ENCODE measurements around the gene ZNF230.

Gene ZNF230

DNA sequence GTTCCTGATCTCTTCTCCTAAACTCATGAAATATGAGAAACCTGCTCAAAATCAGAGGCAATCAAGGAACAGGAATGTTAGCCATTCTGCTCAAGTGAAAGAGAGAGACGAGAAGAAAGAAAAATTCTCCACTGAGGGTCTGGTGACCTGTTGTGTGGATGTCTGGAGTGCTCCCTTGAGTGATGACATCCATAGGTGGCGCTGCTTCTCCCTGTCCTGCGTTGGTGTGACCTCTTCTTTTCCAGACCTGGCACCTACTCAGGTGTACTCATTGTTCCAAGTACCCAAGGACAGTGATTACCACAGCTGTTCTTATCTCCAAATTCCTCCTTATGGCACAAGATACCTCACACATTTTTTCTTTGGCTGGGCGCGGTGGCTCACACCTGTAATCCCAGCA, 53.1 kb downstream of the ZNF230 start:
- no peak for DNase-seq (ENCODE audit: low read depth)
- no peak overlapping the region for H3K4me3 ChIP-seq (ENCODE audit: low read depth, low read length)
- TF ChIP-seq, protein P1, sequence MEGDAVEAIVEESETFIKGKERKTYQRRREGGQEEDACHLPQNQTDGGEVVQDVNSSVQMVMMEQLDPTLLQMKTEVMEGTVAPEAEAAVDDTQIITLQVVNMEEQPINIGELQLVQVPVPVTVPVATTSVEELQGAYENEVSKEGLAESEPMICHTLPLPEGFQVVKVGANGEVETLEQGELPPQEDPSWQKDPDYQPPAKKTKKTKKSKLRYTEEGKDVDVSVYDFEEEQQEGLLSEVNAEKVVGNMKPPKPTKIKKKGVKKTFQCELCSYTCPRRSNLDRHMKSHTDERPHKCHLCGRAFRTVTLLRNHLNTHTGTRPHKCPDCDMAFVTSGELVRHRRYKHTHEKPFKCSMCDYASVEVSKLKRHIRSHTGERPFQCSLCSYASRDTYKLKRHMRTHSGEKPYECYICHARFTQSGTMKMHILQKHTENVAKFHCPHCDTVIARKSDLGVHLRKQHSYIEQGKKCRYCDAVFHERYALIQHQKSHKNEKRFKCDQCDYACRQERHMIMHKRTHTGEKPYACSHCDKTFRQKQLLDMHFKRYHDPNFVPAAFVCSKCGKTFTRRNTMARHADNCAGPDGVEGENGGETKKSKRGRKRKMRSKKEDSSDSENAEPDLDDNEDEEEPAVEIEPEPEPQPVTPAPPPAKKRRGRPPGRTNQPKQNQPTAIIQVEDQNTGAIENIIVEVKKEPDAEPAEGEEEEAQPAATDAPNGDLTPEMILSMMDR (IDR thresholded peaks at IDR 0.05; ENCODE audit: low read depth, low read length, missing control alignments), result no peak
- in situ Hi-C loops (cut with HindIII; ENCODE audit: low sequenced_read_pairs), result no loop called here

DNA sequence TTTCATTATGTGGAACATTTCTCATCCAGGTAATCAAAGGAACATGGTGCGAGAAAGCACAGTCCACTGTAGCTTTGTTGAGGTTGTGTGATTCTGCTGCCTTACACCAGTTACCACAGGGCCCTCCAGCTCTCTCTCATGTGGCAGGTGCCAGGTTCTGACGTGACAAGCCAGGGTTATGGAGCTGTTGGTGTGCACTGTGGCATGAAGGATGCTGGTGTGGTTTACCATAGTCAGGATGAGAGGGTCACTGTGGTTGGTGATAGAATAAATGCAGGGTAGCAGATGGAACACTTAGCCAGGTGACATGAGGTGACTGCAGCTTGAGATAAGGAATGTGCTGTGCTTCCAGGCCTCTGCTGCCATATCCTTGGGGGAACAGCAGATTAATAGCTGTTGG, 56.5 kb downstream of the ZNF230 start:
- no peak overlapping the region for H3K4me3 ChIP-seq (ENCODE audit: low read depth, low read length)
- TF ChIP-seq, protein P1 (IDR thresholded peaks at IDR 0.05; ENCODE audit: low read depth, low read length, missing control alignments), result no peak
- no peak for DNase-seq (ENCODE audit: low read depth)
- in situ Hi-C loops (cut with HindIII; ENCODE audit: low sequenced_read_pairs), result no loop called here

DNA sequence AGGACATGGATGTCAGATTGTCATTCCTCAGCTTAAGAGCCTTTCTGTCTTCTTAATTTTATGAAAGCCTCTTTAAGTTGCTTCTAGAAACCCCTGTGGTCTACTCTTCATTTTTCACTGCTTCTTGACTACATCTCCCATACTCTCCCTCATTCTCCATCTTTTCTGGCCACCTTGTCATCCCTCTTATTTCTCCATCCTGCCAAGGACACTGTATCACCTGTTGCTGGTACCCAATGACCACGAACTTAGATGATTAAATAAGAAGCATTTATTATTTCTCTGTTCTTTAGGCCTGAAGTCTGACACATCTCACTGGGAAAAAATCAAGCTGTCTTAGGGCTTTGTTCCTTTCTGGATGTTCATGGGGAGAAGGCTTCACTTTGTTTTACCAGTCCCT, 58.3 kb downstream of the ZNF230 start:
- TF ChIP-seq, protein P1 (IDR thresholded peaks at IDR 0.05; ENCODE audit: low read depth, low read length, missing control alignments), result no peak
- H3K4me3 ChIP-seq (ENCODE audit: low read depth, low read length), result no peak overlapping the region
- in situ Hi-C loops (cut with HindIII; ENCODE audit: low sequenced_read_pairs), result no loop called here
- DNase-seq (ENCODE audit: low read depth), result no peak

All from astrocyte of the cerebellum (primary cell).